GM23338 (cell line): ENCODE results near the gene CCT2. TPM values are rescaled to one million over a fixed set of nuclear protein-coding genes. Genes with fewer than 3 reads are reported as not detected.

Source experiments
- ATAC-seq: fragments of 200-7000 bp; cut with Tn5 transposase; 3 replicates; pipeline ENCODE4 v1.9.1; 2020
- DNase-seq: peaks from one replicate; pipeline ENCODE4 v3.0.0-alpha.2; 2015; ENCODE audit warnings: low spot score
- H2AFZ ChIP-seq: fragments of 200-600 bp; sonication (generic); 2 replicates; pipeline ENCODE4 v1.8.0; 2016; ENCODE audit warnings: antibody characterized with exemption, mild to moderate bottlenecking, moderate library complexity
- H3F3A ChIP-seq: fragments of 200-600 bp; sonication (generic); replicated peaks from 2 replicates; pipeline ENCODE4 v1.8.0; 2017; ENCODE audit warnings: antibody characterized with exemption, mixed run types, low read depth
- H3K27ac ChIP-seq: fragments of 200-600 bp; sonication (generic); 2 replicates; pipeline ENCODE4 v1.6.1; 2016; ENCODE audit warnings: low read depth
- H3K27me3 ChIP-seq: fragments of 200-600 bp; sonication (generic); 2 replicates; pipeline ENCODE4 v1.8.0; 2016; ENCODE audit warnings: mild to moderate bottlenecking, mixed run types, moderate library complexity; ENCODE audit not compliant: insufficient read depth
- H3K36me3 ChIP-seq: fragments of 200-600 bp; sonication (generic); 2 replicates; pipeline ENCODE4 v1.8.0; 2016; ENCODE audit warnings: mild to moderate bottlenecking; ENCODE audit not compliant: insufficient read depth
- H3K4me1 ChIP-seq: fragments of 200-600 bp; sonication (generic); 2 replicates; pipeline ENCODE4 v1.8.0; 2016; ENCODE audit warnings: mild to moderate bottlenecking, moderate library complexity; ENCODE audit not compliant: insufficient read depth
- H3K4me2 ChIP-seq: fragments of 200-600 bp; sonication (generic); 2 replicates; pipeline ENCODE4 v1.7.1; 2017; ENCODE audit warnings: mixed run types
- H3K4me3 ChIP-seq: fragments of 200-600 bp; sonication (generic); 2 replicates; pipeline ENCODE4 v1.6.1; 2016; ENCODE audit warnings: mixed run types
- H3K79me2 ChIP-seq: fragments of 200-600 bp; sonication (generic); replicated peaks from 2 replicates; pipeline ENCODE4 v1.8.0; 2017; ENCODE audit warnings: mild to moderate bottlenecking; ENCODE audit not compliant: insufficient read depth
- H3K9me2 ChIP-seq: fragments of 200-600 bp; sonication (generic); 2 replicates; pipeline ENCODE4 v1.8.0; 2017; ENCODE audit not compliant: insufficient read depth
- H4K20me1 ChIP-seq: fragments of 200-600 bp; sonication (generic); replicated peaks from 2 replicates; pipeline ENCODE4 v1.8.0; 2017; ENCODE audit warnings: mild to moderate bottlenecking; ENCODE audit not compliant: insufficient read depth
- H3K27ac Mint-ChIP-seq: 2 replicates; pipeline ENCODE4 v1.8.0; 2020; ENCODE audit warnings: inconsistent platforms, mild to moderate bottlenecking, moderate library complexity, mixed read lengths
- H3K27me3 Mint-ChIP-seq: 3 replicates; pipeline ENCODE4 v1.8.0; 2022; ENCODE audit warnings: low read depth, mild to moderate bottlenecking, moderate library complexity, mixed read lengths, inconsistent platforms; ENCODE audit not compliant: insufficient read depth, poor library complexity
- H3K36me3 Mint-ChIP-seq: 3 replicates; pipeline ENCODE4 v1.8.0; 2021; ENCODE audit warnings: low read depth, mild to moderate bottlenecking, inconsistent platforms, moderate library complexity, mixed read lengths
- H3K4me1 Mint-ChIP-seq: 3 replicates; pipeline ENCODE4 v1.8.0; 2020; ENCODE audit warnings: mild to moderate bottlenecking, inconsistent platforms, mixed read lengths
- H3K4me3 Mint-ChIP-seq: 3 replicates; pipeline ENCODE4 v1.8.0; 2021; ENCODE audit warnings: moderate library complexity, mild to moderate bottlenecking, inconsistent platforms, mixed read lengths
- H3K9me3 Mint-ChIP-seq: 3 replicates; pipeline ENCODE4 v1.8.0; 2020; ENCODE audit warnings: moderate library complexity, mild to moderate bottlenecking, inconsistent platforms, mixed read lengths
- EZH2 ChIP-seq: fragments of 200-600 bp; sonication (generic); IDR thresholded peaks from one replicate; pipeline ENCODE4 v1.8.0; 2017; ENCODE audit warnings: antibody characterized with exemption, mild to moderate bottlenecking, low read depth; ENCODE audit not compliant: unreplicated experiment
- JUNB ChIP-seq: IDR thresholded peaks from one replicate; pipeline ENCODE4 v1.6.1; 2016; ENCODE audit warnings: antibody characterized with exemption; ENCODE audit not compliant: unreplicated experiment
- NANOG ChIP-seq: IDR thresholded peaks from 2 replicates; pipeline ENCODE4 v1.6.1; 2016; ENCODE audit warnings: antibody characterized with exemption, borderline replicate concordance
- POLR2AphosphoS5 ChIP-seq: IDR thresholded peaks from 2 replicates; pipeline ENCODE4 v1.6.1; 2016; ENCODE audit warnings: antibody characterized with exemption, low read depth
- STAT1 ChIP-seq: IDR thresholded peaks from one replicate; pipeline ENCODE4 v1.6.1; 2016; ENCODE audit warnings: antibody characterized with exemption; ENCODE audit not compliant: unreplicated experiment
- ZNF462 ChIP-seq: fragments of 250-450 bp; sonication (Bioruptor Pico); IDR thresholded peaks from 2 replicates; pipeline ENCODE4 v1.5.0; 2020; ENCODE audit warnings: mild to moderate bottlenecking, moderate library complexity
- polyA plus RNA-seq: library from polyadenylated mRNA; unstranded; fragments of >200 nt; fragmentation: Nextera tagmentation; extraction: Ambion mirVana; gene quantifications from 2 replicates; pipeline ENCODE4 v1.2.1, GENCODE V29; 2016
- total RNA-seq: library from RNA; depleted of rRNA; stranded (reverse); fragments of >200 nt; shearing (Covaris generic); gene quantifications from 2 replicates; pipeline ENCODE4 v1.2.3, GENCODE V29; 2014
- TF ChIP-seq, protein P1 (sequence below): IDR thresholded peaks from one replicate; pipeline ENCODE4 v1.6.1; 2018; ENCODE audit warnings: antibody characterized with exemption; ENCODE audit not compliant: unreplicated experiment
- TF ChIP-seq, protein P2 (sequence below): IDR thresholded peaks from 2 replicates; pipeline ENCODE4 v1.6.1; 2016; ENCODE audit warnings: antibody characterized with exemption
- TF ChIP-seq, protein P3 (sequence below), 2 experiments: fragments of 200-600 bp in 1 of 2; sonication (generic) in 1 of 2; conservative IDR thresholded peaks; 2 replicates each; pipeline versions ENCODE4 v1.5.1 to v1.6.1; 2016 to 2017; ENCODE audit warnings: antibody characterized with exemption in 2 of 2, low read depth in 2 of 2, mild to moderate bottlenecking in 2 of 2, moderate library complexity in 1 of 2

CCT2 gene
- total and polyA plus RNA-seq, 2 experiments from 2014 or later: 434 to 778 TPM

GRCh38 chr12:69620921-69621320 is 35.7 kb downstream of the CCT2 start (continued):
- TF ChIP-seq, protein P1, sequence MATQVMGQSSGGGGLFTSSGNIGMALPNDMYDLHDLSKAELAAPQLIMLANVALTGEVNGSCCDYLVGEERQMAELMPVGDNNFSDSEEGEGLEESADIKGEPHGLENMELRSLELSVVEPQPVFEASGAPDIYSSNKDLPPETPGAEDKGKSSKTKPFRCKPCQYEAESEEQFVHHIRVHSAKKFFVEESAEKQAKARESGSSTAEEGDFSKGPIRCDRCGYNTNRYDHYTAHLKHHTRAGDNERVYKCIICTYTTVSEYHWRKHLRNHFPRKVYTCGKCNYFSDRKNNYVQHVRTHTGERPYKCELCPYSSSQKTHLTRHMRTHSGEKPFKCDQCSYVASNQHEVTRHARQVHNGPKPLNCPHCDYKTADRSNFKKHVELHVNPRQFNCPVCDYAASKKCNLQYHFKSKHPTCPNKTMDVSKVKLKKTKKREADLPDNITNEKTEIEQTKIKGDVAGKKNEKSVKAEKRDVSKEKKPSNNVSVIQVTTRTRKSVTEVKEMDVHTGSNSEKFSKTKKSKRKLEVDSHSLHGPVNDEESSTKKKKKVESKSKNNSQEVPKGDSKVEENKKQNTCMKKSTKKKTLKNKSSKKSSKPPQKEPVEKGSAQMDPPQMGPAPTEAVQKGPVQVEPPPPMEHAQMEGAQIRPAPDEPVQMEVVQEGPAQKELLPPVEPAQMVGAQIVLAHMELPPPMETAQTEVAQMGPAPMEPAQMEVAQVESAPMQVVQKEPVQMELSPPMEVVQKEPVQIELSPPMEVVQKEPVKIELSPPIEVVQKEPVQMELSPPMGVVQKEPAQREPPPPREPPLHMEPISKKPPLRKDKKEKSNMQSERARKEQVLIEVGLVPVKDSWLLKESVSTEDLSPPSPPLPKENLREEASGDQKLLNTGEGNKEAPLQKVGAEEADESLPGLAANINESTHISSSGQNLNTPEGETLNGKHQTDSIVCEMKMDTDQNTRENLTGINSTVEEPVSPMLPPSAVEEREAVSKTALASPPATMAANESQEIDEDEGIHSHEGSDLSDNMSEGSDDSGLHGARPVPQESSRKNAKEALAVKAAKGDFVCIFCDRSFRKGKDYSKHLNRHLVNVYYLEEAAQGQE: no peak
- TF ChIP-seq JUNB (no peak), ZNF462 (no peak)

DNA sequence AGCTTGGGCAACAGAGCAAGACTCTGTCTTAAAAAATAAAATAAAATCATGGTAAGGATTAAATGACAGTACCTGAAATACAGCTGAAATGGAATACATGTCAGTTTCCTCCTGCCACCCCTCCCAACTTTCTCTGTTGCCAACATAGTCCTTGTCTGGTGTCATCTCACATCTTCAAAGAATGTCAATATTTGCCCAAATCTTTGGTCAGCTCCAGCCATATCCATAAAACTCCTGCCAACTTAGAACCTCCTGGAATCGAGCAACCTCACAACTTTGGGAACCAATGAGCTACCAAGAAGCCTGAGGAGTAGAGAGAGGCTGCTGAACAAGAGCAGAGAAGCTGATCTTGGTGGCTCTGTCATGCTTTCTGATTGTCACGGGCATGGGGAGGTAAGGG is 36.3 kb downstream of the CCT2 start:
- Mint-ChIP-seq H3K9me3 (no peaks in the 10 kb centered on the region), H3K27ac (no peak overlapping the region), H3K27me3 (peaks cover 4% of the 10 kb centered on the region), H3K4me3 (no peak overlapping the region), H3K4me1 (no peaks in the 10 kb centered on the region), H3K36me3 (no peaks in the 10 kb centered on the region)
- H3K4me3 ChIP-seq: no peak overlapping the region
- H3K4me2 ChIP-seq: no peak overlapping the region
- no peaks in the 10 kb centered on the region for H3K79me2 ChIP-seq
- H3K27me3 ChIP-seq: no peaks in the 10 kb centered on the region
- no peak for TF ChIP-seq EZH2
- TF ChIP-seq, protein P2, sequence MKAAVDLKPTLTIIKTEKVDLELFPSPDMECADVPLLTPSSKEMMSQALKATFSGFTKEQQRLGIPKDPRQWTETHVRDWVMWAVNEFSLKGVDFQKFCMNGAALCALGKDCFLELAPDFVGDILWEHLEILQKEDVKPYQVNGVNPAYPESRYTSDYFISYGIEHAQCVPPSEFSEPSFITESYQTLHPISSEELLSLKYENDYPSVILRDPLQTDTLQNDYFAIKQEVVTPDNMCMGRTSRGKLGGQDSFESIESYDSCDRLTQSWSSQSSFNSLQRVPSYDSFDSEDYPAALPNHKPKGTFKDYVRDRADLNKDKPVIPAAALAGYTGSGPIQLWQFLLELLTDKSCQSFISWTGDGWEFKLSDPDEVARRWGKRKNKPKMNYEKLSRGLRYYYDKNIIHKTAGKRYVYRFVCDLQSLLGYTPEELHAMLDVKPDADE: no peak
- TF ChIP-seq, protein P3, sequence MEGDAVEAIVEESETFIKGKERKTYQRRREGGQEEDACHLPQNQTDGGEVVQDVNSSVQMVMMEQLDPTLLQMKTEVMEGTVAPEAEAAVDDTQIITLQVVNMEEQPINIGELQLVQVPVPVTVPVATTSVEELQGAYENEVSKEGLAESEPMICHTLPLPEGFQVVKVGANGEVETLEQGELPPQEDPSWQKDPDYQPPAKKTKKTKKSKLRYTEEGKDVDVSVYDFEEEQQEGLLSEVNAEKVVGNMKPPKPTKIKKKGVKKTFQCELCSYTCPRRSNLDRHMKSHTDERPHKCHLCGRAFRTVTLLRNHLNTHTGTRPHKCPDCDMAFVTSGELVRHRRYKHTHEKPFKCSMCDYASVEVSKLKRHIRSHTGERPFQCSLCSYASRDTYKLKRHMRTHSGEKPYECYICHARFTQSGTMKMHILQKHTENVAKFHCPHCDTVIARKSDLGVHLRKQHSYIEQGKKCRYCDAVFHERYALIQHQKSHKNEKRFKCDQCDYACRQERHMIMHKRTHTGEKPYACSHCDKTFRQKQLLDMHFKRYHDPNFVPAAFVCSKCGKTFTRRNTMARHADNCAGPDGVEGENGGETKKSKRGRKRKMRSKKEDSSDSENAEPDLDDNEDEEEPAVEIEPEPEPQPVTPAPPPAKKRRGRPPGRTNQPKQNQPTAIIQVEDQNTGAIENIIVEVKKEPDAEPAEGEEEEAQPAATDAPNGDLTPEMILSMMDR (conservative IDR thresholded peaks at IDR 0.05; ENCODE audit: low read depth in 2 of 2): no peak
- TF ChIP-seq NANOG: no peak
- no peak for TF ChIP-seq JUNB
- TF ChIP-seq STAT1: no peak
- TF ChIP-seq, protein P1: no peak
- no peak for TF ChIP-seq POLR2AphosphoS5
- H3K9me2 ChIP-seq: peaks cover 13% of the 10 kb centered on the region; the same call in 1 of the 2 replicates
- no peak for ATAC-seq
- no peaks in the 10 kb centered on the region for H3K4me1 ChIP-seq
- H3K36me3 ChIP-seq: no peaks in the 10 kb centered on the region
- no peak overlapping the region for H3K27ac ChIP-seq
- no peak overlapping the region for H2AFZ ChIP-seq
- DNase-seq: no peak
- H3F3A ChIP-seq: no peaks in the 10 kb centered on the region
- no peaks in the 10 kb centered on the region for H4K20me1 ChIP-seq
